Activated naive CD8-positive, alpha-beta T cell treated with anti-CD3 and anti-CD28 coated beads, Interleukin-2, amount 10 ng/mL, durations not matched to agents 7 days and 5 days (primary cell): ENCODE data around the gene C5orf52. TPM values are rescaled to one million over a fixed set of nuclear protein-coding genes. Genes with fewer than 3 reads are reported as not detected.
"Not testable (repeated sequence)": the region's sequence is repeated elsewhere in the genome, so short reads cannot be mapped to it uniquely, and the experiment has no call there.

ENCODE experiments used
- ATAC-seq: fragments of 150-1000 bp; cut with Tn5 transposase; one replicate; pipeline ENCODE4 v1.10.0; 2021; ENCODE audit warnings: low read depth, moderate library complexity
- POLR2A ChIA-PET: fragments of 350-600 bp; sonication (Branson Sonifier 250); formaldehyde crosslinking; loops from one replicate; lab custom pipeline; 2021; ENCODE audit warnings: antibody characterized with exemption; lab: Charles Lee
- DNase-seq: peaks from one replicate; pipeline ENCODE4 v3.0.0; 2021
- H3K27ac Mint-ChIP-seq: one replicate; pipeline ENCODE4 v1.8.0; 2022; ENCODE audit warnings: mild to moderate bottlenecking, mixed read lengths
- H3K27me3 Mint-ChIP-seq: one replicate; pipeline ENCODE4 v1.8.0; 2022; ENCODE audit warnings: mild to moderate bottlenecking, moderate library complexity, mixed read lengths
- H3K36me3 Mint-ChIP-seq: one replicate; pipeline ENCODE4 v1.8.0; 2021; ENCODE audit warnings: mild to moderate bottlenecking, mixed read lengths
- H3K4me1 Mint-ChIP-seq: one replicate; pipeline ENCODE4 v1.8.0; 2021; ENCODE audit warnings: mixed read lengths
- H3K4me3 Mint-ChIP-seq: one replicate; pipeline ENCODE4 v1.8.0; 2022; ENCODE audit warnings: mild to moderate bottlenecking, moderate library complexity, mixed read lengths
- H3K9me3 Mint-ChIP-seq: one replicate; pipeline ENCODE4 v1.8.0; 2021; ENCODE audit warnings: mixed read lengths
- total RNA-seq, 2 experiments: library from RNA; stranded (reverse); gene quantifications; one replicate each; pipeline ENCODE4 v1.2.3, GENCODE V29; 2021

C5orf52 gene
- total RNA-seq, 2 experiments from 2014 or later, result not detected

- H3K9me3 Mint-ChIP-seq, result peaks cover 1% of the 10 kb centered on the region
- no peaks in the 10 kb centered on the region for H3K4me1 Mint-ChIP-seq
- H3K27ac Mint-ChIP-seq, result no peak overlapping the region
- no peak for DNase-seq
- H3K4me3 Mint-ChIP-seq, result no peak overlapping the region
- H3K36me3 Mint-ChIP-seq, result no peaks in the 10 kb centered on the region
- no peaks in the 10 kb centered on the region for H3K27me3 Mint-ChIP-seq
- no peak for ATAC-seq
- POLR2A ChIA-PET, result no interaction called here
Measured at GRCh38 chr5:157687198-157687554, 15.8 kb downstream of the C5orf52 start.

- DNase-seq (peak; percentile 57), ATAC-seq (peak; percentile 54)
Measured at GRCh38 chr5:157689942-157690689, 18.8 kb downstream of the C5orf52 start.

GRCh38 chr5:157690690-157691433 lies 19.5 kb downstream of the C5orf52 start:
- peaks cover 1% of the 10 kb centered on the region for H3K9me3 Mint-ChIP-seq
- POLR2A ChIA-PET, result no interaction called here
- no peaks in the 10 kb centered on the region for H3K36me3 Mint-ChIP-seq
- no peak overlapping the region for H3K27ac Mint-ChIP-seq
- DNase-seq (no peak), ATAC-seq (no peak)
- no peak overlapping the region for H3K4me3 Mint-ChIP-seq
- H3K4me1 Mint-ChIP-seq, result no peaks in the 10 kb centered on the region
- H3K27me3 Mint-ChIP-seq, result no peaks in the 10 kb centered on the region

More at GRCh38 chr5:157689942-157690689, 18.8 kb downstream of the C5orf52 start:
- Mint-ChIP-seq H3K27me3 (no peaks in the 10 kb centered on the region), H3K4me3 (no peak overlapping the region), H3K9me3 (peaks cover 1% of the 10 kb centered on the region), H3K4me1 (no peaks in the 10 kb centered on the region), H3K36me3 (no peaks in the 10 kb centered on the region), H3K27ac (no peak overlapping the region)
- POLR2A ChIA-PET, result no interaction called here

GRCh38 chr5:157693816-157694215 lies 22.5 kb downstream of the C5orf52 start:
- DNase-seq, H3K36me3 Mint-ChIP-seq, ATAC-seq, POLR2A ChIA-PET, H3K4me3 Mint-ChIP-seq, H3K9me3 Mint-ChIP-seq, H3K4me1 Mint-ChIP-seq, H3K27ac Mint-ChIP-seq, H3K27me3 Mint-ChIP-seq: not testable (repeated sequence)

GRCh38 chr5:157696154-157696553 lies 24.8 kb downstream of the C5orf52 start:
- H3K4me3 Mint-ChIP-seq, H3K27me3 Mint-ChIP-seq, H3K9me3 Mint-ChIP-seq, ATAC-seq, POLR2A ChIA-PET, DNase-seq, H3K4me1 Mint-ChIP-seq, H3K36me3 Mint-ChIP-seq, H3K27ac Mint-ChIP-seq: not testable (repeated sequence)

GRCh38 chr5:157698674-157699073 lies 27.3 kb downstream of the C5orf52 start:
- peaks cover 23% of the 10 kb centered on the region for H3K27me3 Mint-ChIP-seq
- H3K36me3 Mint-ChIP-seq, H3K4me1 Mint-ChIP-seq, POLR2A ChIA-PET, ATAC-seq, DNase-seq, H3K9me3 Mint-ChIP-seq, H3K4me3 Mint-ChIP-seq, H3K27ac Mint-ChIP-seq: not testable (repeated sequence)

GRCh38 chr5:157703736-157704135 lies 32.4 kb downstream of the C5orf52 start:
- DNase-seq (no peak), ATAC-seq (no peak)
- POLR2A ChIA-PET, result no interaction called here
- Mint-ChIP-seq H3K9me3 (peaks cover 4% of the 10 kb centered on the region), H3K27me3 (peaks cover 30% of the 10 kb centered on the region), H3K4me3 (no peak overlapping the region), H3K27ac (no peak overlapping the region), H3K4me1 (no peaks in the 10 kb centered on the region), H3K36me3 (no peaks in the 10 kb centered on the region)

GRCh38 chr5:157708866-157709265 lies 37.5 kb downstream of the C5orf52 start:
- ATAC-seq (no peak), DNase-seq (no peak)
- no peaks in the 10 kb centered on the region for H3K4me1 Mint-ChIP-seq
- no peak overlapping the region for H3K4me3 Mint-ChIP-seq
- POLR2A ChIA-PET, result no interaction called here
- no peaks in the 10 kb centered on the region for H3K36me3 Mint-ChIP-seq
- no peaks in the 10 kb centered on the region for H3K9me3 Mint-ChIP-seq
- H3K27me3 Mint-ChIP-seq, result peaks cover 19% of the 10 kb centered on the region
- H3K27ac Mint-ChIP-seq, result no peak overlapping the region

GRCh38 chr5:157709346-157709745 lies 38.0 kb downstream of the C5orf52 start:
- H3K27me3 Mint-ChIP-seq, result peaks cover 16% of the 10 kb centered on the region
- ATAC-seq (no peak), DNase-seq (no peak)
- H3K36me3 Mint-ChIP-seq, result no peaks in the 10 kb centered on the region
- POLR2A ChIA-PET, result no interaction called here
- no peak overlapping the region for H3K4me3 Mint-ChIP-seq
- no peak overlapping the region for H3K27ac Mint-ChIP-seq
- peaks cover 2% of the 10 kb centered on the region for H3K4me1 Mint-ChIP-seq
- H3K9me3 Mint-ChIP-seq, result no peaks in the 10 kb centered on the region

- peaks cover 10% of the 10 kb centered on the region for H3K27me3 Mint-ChIP-seq
- H3K4me3 Mint-ChIP-seq, result no peak overlapping the region
- no peaks in the 10 kb centered on the region for H3K36me3 Mint-ChIP-seq
- no peak for ATAC-seq
- POLR2A ChIA-PET, result no interaction called here
- DNase-seq, result no peak
- no peaks in the 10 kb centered on the region for H3K9me3 Mint-ChIP-seq
- peaks cover 2% of the 10 kb centered on the region for H3K4me1 Mint-ChIP-seq
- H3K27ac Mint-ChIP-seq, result no peak overlapping the region
Measured at GRCh38 chr5:157710431-157710830, 39.1 kb downstream of the C5orf52 start.

GRCh38 chr5:157710882-157711281 lies 39.5 kb downstream of the C5orf52 start:
- POLR2A ChIA-PET, result no interaction called here
- peaks cover 2% of the 10 kb centered on the region for H3K4me1 Mint-ChIP-seq
- H3K27ac Mint-ChIP-seq, result no peak overlapping the region
- no peaks in the 10 kb centered on the region for H3K36me3 Mint-ChIP-seq
- DNase-seq (no peak), ATAC-seq (no peak)
- H3K4me3 Mint-ChIP-seq, result no peak overlapping the region
- no peaks in the 10 kb centered on the region for H3K9me3 Mint-ChIP-seq
- H3K27me3 Mint-ChIP-seq, result peaks cover 8% of the 10 kb centered on the region

GRCh38 chr5:157713830-157714595 lies 42.7 kb downstream of the C5orf52 start:
- H3K27ac Mint-ChIP-seq, result no peak overlapping the region
- POLR2A ChIA-PET, result no interaction called here

GRCh38 chr5:157714596-157714864 lies 43.2 kb downstream of the C5orf52 start:
- no peak overlapping the region for H3K4me3 Mint-ChIP-seq
- no peak overlapping the region for H3K27ac Mint-ChIP-seq
- H3K36me3 Mint-ChIP-seq, result no peaks in the 10 kb centered on the region
- DNase-seq (no peak), ATAC-seq (no peak)
- H3K9me3 Mint-ChIP-seq, result no peaks in the 10 kb centered on the region
- peaks cover 17% of the 10 kb centered on the region for H3K4me1 Mint-ChIP-seq
- H3K27me3 Mint-ChIP-seq, result peaks cover 5% of the 10 kb centered on the region
- POLR2A ChIA-PET, result no interaction called here

More at GRCh38 chr5:157713830-157714595, 42.7 kb downstream of the C5orf52 start:
- ATAC-seq, result no peak
- Mint-ChIP-seq H3K9me3 (no peaks in the 10 kb centered on the region), H3K4me3 (no peak overlapping the region), H3K36me3 (no peaks in the 10 kb centered on the region), H3K4me1 (peaks cover 17% of the 10 kb centered on the region), H3K27me3 (peaks cover 5% of the 10 kb centered on the region)
- no peak for DNase-seq
